ENCODE results near the gene ANKRD30B. TPM values are rescaled to one million over a fixed set of nuclear protein-coding genes. Genes with fewer than 3 reads are reported as not detected.
"Not testable (repeated sequence)": the region's sequence is repeated elsewhere in the genome, so short reads cannot be mapped to it uniquely, and the experiment has no call there.

Gene ANKRD30B
- total RNA-seq, 1 donor from 2014 or later, result not detected

- intact Hi-C loops (cut with micrococcal nuclease), result not testable (repeated sequence)
Observed at GRCh38 chr18:14841607-14842006, 93.6 kb downstream of the ANKRD30B start.

GRCh38 chr18:14851533-14851932, 103.6 kb downstream of the ANKRD30B start:
- intact Hi-C loops (cut with micrococcal nuclease), result not testable (repeated sequence)

GRCh38 chr18:14855634-14856033, 107.7 kb downstream of the ANKRD30B start:
- intact Hi-C loops (cut with micrococcal nuclease), result not testable (repeated sequence)

GRCh38 chr18:14856256-14856655, 108.3 kb downstream of the ANKRD30B start:
- intact Hi-C loops (cut with micrococcal nuclease), result not testable (repeated sequence)

DNA sequence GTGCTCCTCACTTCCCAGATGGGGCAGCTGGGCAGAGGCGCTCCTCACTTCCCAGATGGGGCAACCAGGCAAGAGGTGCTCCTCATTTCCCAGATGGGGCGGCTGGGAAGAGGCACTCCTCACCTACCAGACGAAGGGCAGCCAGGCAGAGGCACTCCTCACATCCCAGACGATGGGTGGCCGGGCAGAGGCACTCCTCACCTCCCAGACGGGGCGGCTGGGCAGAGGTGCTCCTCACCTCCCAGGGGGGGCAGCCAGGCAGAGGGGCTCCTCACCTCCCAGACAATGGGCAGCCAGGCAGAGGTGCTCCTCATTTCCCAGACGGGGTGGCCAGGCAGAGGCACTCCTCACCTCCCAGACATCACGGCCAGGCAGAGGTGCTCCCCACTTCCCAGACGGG, 110.5 kb downstream of the ANKRD30B start:
- intact Hi-C loops (cut with micrococcal nuclease), result not testable (repeated sequence)

DNA sequence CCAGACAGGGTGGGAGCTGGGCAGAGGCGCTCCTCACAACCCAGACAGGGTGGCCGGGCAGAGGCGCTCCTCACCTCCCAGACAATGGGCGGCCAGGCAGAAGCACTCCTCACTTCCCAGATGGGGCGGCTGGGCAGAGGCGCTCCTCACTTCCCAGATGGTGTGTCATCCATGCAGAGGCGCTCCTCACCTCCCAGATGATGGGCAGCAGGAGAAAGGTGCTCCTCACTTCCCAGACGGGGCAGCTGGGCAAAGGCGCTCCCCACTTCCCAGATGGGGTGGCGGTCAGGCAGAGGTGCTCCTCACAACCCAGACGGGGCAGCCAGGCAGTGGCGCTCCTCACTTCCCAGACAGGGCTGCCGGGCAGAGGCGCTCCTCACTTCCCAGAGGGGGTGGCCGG, 112.0 kb downstream of the ANKRD30B start:
- intact Hi-C loops (cut with micrococcal nuclease), result not testable (repeated sequence)

GRCh38 chr18:14866426-14866825, 118.5 kb downstream of the ANKRD30B start:
- intact Hi-C loops (cut with micrococcal nuclease), result not testable (repeated sequence)

GRCh38 chr18:14867988-14868387, 120.0 kb downstream of the ANKRD30B start:
- intact Hi-C loops (cut with micrococcal nuclease), result not testable (repeated sequence)

GRCh38 chr18:14868825-14869224, 120.9 kb downstream of the ANKRD30B start:
- intact Hi-C loops (cut with micrococcal nuclease), result not testable (repeated sequence)

DNA sequence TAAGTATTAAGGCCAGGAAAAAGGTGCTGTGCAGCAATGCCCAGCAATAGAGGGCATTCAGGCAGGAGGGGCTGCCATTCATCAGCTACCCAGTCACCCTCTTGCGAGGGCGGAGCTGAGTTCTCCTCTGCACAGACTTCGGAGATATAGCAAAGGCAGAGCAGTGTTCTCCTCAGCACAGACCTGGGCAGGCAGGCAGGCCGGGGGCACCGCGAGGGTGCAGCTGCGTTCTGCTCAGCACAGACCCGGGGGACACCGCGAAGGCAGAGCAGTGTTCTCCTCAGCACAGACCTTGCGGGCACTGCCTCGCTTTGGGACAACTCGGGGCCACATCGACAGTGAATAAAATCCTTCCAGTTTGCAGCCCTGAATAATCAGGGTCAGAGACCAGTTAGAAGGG, 130.9 kb downstream of the ANKRD30B start:
- intact Hi-C loops (cut with micrococcal nuclease), result not testable (repeated sequence)

GRCh38 chr18:14900435-14900834, 152.5 kb downstream of the ANKRD30B start:
- intact Hi-C loops (cut with micrococcal nuclease), result no loop called here

Other genes with a start within 250 kb of the ANKRD30B start
- gene POTEC, start 204.6 kb upstream of the ANKRD30B start, total RNA-seq, result not detected in 2 replicates